Tongue (tissue), 2 donors: ENCODE measurements around the gene UAP1. TPM values are rescaled to one million over a fixed set of nuclear protein-coding genes. Genes with fewer than 3 reads are reported as not detected.
A peak's percentile ranks its signal among the peaks of the same experiment; 100 is the strongest.
"Not testable (repeated sequence)": the region's sequence is repeated elsewhere in the genome, so short reads cannot be mapped to it uniquely, and the experiment has no call there.

ENCODE experiments used
- DNase-seq: peaks from one replicate; pipeline ENCODE4 v3.0.0-alpha.2; 2015
- total RNA-seq: library from RNA; depleted of rRNA; stranded (reverse); fragments of >200 nt; gene quantifications from one replicate; pipeline ENCODE4 v1.2.3, GENCODE V29; 2014

UAP1 gene
- total RNA-seq, 1 donor from 2014 or later: 48.8 TPM

DNA sequence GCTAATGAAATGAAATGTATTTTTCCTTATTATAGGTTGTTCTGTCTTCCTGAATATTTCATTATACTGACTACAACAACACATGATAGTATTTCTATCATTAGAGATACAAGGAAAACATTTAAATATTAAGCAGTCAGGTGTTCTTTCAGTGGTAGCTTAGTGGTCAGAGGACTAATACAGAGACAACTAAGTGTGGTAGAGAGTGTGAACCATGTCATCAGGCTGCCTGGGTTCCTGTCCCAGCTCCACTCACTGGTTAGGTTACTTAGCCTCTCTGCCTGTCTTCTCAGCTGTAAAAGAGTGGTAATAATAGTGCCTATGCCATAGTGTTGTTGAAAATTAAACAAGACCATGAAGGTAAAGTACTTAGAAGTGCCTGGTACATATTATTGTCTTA lies 3.9 kb downstream of the UAP1 start:
- DNase-seq: no peak

DNA sequence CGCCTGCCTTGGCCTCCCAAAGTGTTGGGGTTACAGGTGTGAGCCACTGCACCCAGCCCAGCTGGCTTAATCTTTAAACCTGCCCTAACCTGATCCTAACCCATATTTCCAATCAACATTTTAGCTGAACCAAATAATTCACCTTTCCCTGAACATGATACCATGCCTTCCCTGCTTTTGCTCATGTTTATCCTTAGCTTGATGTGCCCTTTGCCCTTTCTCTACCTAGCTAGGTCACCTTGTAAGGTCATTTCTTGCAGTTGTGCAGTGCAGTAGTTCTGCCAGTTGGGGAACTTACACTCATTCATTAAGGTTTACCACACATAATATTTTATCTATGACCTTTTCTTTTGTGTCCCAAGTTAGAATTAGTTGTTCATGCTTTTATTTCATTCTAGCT lies 5.3 kb downstream of the UAP1 start:
- DNase-seq: no peak

GRCh38 chr1:162568802-162569201 lies 7.3 kb downstream of the UAP1 start:
- DNase-seq: no peak

DNA sequence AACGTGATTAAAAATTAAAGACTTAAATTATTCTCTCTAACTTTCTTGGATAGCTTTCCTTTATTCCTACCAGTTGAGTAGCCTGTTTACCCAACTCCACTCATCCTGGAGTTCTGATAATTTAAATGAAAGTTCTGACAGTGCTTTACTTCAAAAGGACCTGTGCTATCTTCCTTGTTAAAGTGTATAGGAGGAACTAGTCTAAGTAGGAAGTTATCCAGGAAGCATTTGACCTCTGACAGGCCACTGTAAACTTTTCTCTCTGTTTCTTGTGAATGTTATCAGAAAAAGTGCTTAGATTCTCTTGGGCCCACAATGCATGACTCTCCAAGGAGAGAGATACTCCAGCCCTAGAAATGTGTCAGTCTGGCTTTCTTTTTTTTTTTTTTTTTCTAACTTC lies 9.2 kb downstream of the UAP1 start:
- no peak for DNase-seq

DNA sequence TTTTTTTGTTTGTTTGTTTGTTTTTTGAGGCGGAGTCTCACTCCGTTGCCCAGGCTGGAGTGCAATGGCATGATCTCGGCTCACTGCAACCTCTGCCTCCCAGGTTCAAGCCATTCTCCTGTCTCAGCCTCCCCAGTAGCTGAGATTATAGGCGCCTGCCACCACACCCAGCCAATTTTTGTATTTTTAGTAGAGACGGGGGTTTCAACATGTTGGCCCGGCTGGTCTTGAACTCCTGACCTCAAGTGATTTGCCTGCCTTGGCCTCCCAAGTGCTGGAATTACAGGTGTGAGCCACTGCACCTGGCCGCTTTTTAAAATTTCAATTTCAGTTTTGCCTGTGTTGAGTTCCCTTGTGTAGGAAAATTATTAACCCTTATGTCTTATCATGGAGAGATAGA lies 9.6 kb downstream of the UAP1 start:
- not testable (repeated sequence) for DNase-seq

GRCh38 chr1:162571696-162572095 lies 10.2 kb downstream of the UAP1 start:
- no peak for DNase-seq

DNA sequence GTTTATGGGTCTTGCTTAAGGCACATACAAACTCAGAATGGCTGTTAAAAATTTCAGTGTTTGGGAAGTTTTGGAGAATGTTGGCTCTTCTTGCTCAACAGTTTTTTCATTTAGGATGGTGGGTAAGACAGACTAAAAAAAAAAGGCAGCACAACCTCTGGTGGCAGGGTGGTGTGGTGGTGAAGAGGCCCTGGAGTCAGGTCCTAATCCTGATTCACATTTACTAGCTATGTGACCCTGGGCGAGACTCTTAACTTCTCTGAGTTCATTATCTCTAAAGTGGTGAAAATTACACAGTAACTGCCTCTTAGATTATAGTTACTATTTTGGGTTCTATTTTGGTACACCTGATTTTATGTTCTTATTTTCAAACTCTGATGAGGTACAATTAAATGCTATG lies 11.6 kb downstream of the UAP1 start:
- no peak for DNase-seq

- DNase-seq: no peak
Measured at GRCh38 chr1:162578071-162578700, 16.7 kb downstream of the UAP1 start.

- DNase-seq: no peak
Measured at GRCh38 chr1:162578936-162579335, 17.4 kb downstream of the UAP1 start.

- no peak for DNase-seq
Measured at GRCh38 chr1:162580308-162580707, 18.8 kb downstream of the UAP1 start.

GRCh38 chr1:162582901-162583300 lies 21.4 kb downstream of the UAP1 start:
- not testable (repeated sequence) for DNase-seq

- DNase-seq: not testable (repeated sequence)
Measured at GRCh38 chr1:162585101-162585500, 23.6 kb downstream of the UAP1 start.

- peak; percentile 48 for DNase-seq
Measured at GRCh38 chr1:162587347-162587746, 25.8 kb downstream of the UAP1 start.

DNA sequence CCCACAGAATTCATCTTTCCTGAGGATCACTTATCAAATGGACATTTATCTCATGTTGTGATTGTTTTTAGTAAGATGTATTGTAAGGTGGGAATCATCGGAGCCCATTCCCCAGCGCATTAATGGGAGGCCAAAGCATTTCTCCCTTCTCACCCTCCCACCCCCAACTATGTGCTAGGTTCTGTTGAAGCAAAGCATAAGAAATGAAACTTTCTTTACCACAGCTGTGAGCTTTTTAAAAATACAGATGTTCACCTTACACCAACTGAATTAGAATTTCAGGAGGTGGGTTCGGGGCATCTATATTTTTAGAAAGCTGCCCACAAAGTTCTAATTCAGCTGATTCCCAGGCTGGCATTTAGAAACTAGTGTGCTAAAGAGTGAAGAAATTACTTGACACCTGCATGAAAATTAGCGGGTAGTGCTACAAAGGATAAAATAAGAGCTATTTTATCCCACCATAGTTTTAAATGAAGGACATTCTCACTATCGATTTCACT lies 26.3 kb downstream of the UAP1 start:
- DNase-seq: no peak

DNA sequence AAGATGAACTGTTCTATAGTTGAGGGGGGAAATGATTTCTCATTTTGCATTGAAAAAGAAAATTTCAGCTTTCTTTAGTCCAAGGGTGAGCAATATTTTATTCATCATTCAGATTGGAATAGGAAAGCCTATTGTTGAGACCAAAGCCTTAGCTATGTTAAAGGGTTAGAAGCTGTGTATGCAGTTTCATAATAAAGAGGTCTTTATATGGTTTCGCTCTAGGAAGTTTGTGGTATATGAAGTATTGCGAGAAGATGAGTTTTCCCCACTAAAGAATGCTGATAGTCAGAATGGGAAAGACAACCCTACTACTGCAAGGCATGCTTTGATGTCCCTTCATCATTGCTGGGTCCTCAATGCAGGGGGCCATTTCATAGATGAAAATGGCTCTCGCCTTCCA lies 28.6 kb downstream of the UAP1 start:
- no peak for DNase-seq

GRCh38 chr1:162590686-162591085 lies 29.2 kb downstream of the UAP1 start:
- DNase-seq: no peak

- no peak for DNase-seq
Measured at GRCh38 chr1:162596514-162597170, 35.1 kb downstream of the UAP1 start.

DNA sequence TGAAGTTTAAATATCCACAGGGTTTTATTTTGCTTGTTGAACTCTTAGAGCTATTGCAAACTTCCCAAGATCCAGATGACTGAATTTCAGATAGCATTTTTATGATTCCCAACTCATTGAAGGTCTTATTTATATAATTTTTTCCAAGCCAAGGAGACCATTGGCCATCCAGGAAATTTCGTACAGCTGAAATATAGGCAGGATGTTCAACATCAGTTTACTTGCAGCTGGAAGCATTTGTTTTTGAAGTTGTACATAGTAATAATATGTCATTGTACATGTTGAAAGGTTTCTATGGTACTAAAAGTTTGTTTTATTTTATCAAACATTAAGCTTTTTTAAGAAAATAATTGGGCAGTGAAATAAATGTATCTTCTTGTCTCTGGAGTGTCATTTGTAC lies 37.9 kb downstream of the UAP1 start:
- DNase-seq: no peak

DNA sequence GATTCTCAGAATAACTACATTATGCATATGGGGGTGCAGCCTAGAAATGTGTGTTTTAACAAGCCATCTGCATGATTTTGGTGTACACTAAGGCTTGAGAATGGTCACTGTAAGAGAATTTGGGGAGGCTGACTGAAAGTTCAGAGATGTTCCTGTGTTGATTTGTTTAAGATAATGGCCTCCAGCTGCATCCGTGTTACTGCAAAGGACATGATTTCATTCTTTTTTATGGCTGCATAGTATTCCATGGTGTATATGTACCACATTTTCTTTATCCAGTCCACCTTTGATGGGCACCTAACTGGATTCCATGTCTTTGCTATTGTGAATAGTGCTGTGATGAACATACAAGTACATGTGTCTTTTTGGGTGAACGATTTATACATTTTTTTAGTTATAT lies 41.6 kb downstream of the UAP1 start:
- DNase-seq: not testable (repeated sequence)

DNA sequence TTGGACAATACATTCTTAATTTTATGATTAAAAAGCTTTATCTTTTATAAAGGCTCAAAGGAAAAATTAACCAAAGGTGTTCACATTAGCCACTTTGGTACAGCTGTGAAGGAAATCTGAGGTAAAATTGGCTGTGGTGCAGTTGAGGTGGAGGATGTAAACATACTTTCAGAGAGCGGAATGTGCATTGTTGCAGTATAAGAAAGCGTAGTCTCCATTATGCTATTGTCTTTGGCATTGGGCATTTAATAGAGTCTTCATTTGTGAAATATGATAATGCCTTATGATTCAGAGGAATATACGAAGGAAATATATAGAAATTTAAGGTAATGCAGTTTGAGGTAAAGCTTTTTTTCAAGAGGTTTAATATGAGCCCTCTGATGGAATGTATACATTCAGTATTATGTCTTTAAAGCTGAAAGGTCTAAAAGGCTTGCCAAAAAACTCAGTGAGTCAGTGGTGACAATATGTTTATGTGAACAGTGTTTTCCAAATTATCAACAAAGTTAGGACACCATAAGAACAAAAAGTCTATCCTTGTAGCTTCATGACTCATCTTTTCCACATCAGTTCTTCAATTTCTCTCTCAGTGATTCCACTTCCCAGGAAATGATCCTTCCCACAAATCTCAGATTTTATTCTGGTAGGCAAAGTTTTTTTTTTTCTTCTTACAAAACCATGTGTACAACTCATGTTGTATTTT lies 43.9 kb downstream of the UAP1 start:
- DNase-seq: peak; percentile 57

DNA sequence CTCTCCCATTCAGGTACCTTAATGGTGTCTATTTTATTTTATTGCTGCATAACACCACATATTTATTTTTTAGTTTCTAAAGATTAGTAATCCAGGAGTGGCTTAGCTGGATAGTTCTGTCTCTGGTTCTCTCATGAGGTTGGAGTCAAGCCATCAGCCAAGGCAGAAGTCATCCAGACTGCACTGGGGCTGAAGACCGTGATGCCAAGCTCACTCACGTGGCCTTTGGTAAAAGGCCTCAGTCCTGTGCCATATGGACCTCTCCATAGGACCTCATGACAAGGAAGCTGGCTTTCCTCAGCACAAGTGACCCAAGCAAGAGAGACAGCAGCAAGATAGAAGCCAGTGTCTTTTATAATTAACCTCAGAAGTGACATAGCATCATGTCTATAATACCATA lies 47.8 kb downstream of the UAP1 start:
- DNase-seq: no peak

GRCh38 chr1:162612606-162613400 lies 51.3 kb downstream of the UAP1 start:
- DNase-seq: no peak

DNA sequence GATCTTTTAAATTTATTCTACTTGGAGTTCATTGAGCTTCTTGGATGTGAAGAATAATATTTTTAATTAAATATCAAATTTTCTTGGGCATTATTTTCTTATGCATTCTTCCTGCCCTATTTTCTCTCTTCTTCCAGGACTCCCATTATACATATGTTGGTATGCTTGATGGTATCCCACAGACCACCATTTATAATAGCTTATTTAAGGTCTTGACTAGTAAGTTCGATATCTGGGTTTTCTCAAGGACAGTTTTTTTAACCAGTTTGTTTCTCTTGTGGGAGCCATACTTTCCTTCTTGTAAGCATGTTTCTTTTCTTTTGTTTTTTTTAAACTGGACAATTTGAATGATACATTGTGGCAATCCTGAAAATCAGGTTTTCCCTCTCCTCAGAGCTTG lies 55.3 kb downstream of the UAP1 start:
- no peak for DNase-seq
